GM18519 (cell line): ENCODE data around the gene MTFR1L.

ENCODE experiments used
- ATAC-seq: cut with Tn5 transposase; IDR thresholded peaks from one replicate; pipeline ENCODE4 v1.9.1; 2021; ENCODE audit warnings: mild to moderate bottlenecking, moderate library complexity; ENCODE audit not compliant: unreplicated experiment, low FRiP score

Gene MTFR1L

GRCh38 chr1:25806418-25806817, 13.3 kb upstream of the MTFR1L start:
- ATAC-seq: no peak

- no peak for ATAC-seq
Measured at GRCh38 chr1:25807480-25808390, 12.0 kb upstream of the MTFR1L start.

DNA sequence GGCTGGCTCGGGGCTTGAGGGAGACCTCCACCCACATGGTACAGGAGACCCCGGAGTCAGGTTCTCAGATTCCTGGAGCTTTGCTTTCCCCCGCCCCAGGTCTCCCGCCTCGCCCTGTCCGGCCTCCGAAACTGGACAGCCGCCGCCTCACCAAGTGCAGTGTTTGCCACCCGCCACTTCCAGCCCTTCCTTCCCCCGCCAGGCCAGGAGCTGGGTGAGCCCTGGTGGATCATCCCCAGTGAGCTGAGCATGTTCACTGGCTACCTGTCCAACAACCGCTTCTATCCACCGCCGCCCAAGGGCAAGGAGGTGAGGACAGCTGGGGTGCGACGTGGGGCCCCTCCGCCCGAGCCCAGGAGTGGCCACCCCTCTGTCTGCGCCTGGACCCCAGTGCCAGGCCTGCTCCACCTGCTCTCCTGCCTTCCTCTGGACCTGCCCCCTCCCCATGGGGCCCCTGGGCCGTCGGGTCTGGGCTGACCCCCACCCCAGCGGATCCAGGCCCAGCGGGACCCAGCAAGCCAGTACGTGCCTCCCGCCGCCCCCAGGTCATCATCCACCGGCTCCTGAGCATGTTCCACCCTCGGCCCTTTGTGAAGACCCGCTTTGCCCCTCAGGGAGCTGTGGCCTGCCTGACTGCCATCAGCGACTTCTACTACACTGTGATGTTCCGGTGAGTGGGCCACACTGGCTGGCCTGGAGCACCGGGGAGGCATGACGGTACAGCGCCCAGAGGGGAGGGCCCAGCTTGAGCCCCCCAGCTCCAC, 11.1 kb upstream of the MTFR1L start:
- no peak for ATAC-seq

DNA sequence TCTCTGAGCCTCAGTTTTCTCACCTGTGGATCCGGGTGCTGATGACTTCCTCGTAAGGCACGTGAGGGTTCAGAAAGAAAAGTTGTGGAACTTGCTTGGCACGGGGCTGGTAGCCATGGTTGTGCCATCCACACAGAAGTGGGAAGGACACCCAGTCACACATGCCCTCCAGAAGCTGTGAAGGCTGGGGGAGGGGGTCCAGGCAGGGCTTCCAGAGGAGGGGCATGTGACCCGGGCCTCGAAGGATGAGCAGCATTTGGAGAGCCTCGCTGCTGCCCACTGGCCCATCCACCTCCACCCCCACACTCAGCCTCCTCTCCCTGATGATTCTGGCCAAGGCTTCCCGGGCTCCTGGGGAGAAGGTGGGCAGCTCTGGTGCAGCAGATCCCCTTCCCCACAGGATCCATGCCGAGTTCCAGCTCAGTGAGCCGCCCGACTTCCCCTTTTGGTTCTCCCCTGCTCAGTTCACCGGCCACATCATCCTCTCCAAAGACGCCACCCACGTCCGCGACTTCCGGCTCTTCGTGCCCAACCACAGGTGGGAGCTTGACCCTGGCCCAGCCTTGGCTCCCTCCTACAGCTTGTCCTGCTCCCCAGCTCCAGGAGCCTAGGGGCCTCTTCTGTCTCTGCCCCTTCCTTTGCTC, 10.3 kb upstream of the MTFR1L start:
- ATAC-seq: no peak

- no peak for ATAC-seq
Measured at GRCh38 chr1:25809929-25810328, 9.8 kb upstream of the MTFR1L start.

GRCh38 chr1:25810341-25811299, 9.1 kb upstream of the MTFR1L start:
- ATAC-seq: no peak

DNA sequence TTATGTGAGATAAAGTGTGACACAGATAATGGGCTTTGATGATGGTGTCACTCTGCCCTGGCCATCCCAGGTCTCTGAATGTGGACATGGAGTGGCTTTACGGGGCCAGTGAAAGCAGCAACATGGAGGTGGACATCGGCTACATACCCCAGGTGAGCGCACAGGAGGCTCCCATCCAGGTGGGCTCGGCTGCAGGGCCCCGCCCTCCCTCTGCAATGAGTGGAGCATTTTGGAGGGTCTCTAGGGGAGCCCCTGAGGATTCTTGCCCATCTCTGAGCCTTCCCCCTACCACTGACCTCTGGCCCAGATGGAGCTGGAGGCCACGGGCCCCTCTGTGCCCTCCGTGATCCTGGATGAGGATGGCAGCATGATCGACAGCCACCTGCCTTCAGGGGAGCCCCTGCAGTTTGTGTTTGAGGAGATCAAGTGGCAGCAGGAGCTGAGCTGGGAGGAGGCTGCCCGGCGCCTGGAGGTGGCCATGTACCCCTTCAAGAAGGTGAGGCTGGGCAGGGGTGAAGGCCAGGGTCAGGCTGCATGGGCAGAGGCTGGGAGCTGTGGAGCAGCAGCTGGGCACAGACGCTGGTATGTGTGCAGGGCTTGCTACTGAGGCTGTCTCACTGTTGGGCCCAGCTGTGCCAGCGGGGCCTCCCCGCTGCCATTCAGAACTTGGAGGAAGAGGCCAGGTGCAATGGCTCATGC, 8.2 kb upstream of the MTFR1L start:
- ATAC-seq: no peak

- no peak for ATAC-seq
Measured at GRCh38 chr1:25813071-25813733, 6.6 kb upstream of the MTFR1L start.

DNA sequence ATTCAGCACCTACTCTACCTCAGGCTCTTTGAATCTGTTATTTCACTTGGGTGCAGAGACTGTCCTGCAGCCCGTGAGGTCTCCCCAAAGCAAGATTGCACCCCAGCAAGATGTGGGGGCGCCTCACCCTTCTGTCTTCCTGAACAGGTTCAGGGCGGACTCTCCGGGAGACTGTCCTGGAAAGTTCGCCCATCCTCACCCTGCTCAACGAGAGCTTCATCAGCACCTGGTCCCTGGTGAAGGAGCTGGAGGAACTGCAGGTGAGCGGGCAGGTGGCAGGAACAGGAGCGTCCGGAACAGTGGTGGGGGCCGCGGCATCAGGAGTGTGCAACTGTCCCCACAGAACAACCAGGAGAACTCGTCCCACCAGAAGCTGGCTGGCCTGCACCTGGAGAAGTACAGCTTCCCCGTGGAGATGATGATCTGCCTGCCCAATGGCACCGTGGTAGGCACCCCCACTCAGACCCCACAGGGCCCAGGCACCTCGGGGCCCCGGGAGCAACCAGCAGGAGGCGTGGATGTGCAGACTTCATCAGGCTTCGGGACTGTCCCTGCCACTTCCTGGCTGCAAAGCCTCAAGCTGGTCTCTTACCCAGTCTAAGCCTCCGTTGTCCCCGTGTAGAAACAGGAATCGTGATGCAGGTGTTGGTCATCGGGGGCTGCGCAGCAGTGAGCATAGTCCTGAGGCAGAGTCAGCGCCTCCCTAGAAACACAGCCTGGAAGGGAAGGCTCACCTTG, 5.9 kb upstream of the MTFR1L start:
- ATAC-seq: no peak

DNA sequence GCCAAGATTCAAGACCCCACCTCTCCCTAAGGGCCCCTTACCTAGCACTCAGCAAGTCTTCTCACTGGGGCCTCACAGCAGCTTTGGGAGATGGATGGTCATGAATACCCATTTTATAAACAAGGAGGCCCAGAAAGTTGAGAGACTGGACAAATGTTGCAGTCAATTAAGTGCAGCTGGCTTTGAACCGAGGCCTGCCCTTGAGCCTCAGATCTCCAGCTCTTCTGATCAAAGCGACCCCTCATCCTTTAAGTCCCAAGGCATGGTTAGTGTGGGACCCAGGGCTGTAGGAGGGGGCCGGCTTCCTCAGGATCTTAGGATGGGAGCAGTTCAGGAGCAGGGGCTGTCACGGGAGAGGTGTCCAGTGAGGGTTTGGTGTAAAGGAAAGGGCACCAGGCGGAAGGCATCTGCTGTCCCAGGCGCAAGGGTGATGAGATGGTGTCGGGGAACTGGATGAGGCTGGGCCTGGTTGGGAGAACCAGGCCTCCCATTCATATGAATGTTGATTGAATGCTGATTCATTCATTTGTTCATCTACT, 5.1 kb upstream of the MTFR1L start:
- no peak for ATAC-seq

GRCh38 chr1:25815208-25816111, 4.3 kb upstream of the MTFR1L start:
- no peak for ATAC-seq

DNA sequence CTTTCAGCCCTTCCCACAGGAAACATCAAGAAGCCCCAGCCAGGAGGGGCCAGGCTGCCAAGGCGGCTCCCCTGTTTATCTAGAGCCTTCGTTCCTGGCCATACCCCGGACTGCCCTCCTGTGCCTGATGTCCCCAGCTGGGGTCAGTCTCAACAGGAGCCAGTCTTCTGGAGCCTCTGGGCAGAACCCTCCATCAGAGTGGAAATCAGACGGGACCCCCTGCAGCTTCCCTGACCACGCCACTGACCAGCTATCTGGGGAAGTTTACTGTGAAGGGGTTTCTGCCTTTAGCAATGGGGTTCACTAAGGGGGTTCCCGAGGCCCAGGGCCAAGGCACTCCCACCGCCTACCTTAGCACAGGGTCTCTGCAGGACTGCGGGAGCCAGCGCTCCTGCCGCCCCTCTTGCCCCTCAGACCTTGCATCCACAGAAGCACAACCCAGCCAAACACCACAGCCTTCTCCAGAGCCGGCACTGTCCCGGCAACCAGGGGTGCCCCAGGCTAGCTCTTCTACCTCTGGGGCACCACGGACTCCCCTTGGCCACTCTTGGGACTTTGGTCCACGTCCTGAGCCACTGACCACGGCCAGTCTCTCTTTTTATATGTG, 3.5 kb upstream of the MTFR1L start:
- ATAC-seq: no peak

DNA sequence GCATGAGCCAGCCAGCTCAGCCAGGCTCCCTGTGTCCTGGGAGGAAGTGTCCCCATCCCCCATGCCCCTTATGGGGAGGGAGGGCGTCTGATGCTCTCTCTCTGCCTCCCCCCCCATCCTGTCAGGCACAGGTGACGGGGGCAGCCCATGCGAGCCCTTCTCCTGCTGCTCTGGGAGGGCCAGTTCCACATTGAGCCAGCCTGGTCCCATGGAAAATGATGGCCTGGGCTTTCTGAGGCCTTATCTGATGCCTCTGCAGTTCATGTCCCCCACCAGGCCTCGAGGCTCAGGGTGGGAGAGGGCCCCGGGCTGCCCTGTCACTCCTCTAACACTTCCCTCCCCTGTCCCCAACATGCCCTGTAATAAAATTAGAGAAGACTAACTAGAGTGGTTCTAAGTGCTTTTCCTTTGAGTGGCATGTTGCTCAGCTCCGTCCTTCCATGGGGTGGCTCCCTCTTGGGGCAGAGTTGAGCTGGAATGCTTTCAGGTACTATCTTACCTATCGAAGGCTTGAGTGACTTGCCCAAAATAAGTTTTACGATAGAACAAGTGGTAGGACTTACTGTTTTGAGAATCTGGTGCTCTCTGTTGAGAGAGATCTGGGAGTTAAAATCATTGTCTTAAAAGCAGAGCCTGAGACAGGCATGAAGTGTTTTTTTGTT, 1.8 kb upstream of the MTFR1L start:
- ATAC-seq: no peak

DNA sequence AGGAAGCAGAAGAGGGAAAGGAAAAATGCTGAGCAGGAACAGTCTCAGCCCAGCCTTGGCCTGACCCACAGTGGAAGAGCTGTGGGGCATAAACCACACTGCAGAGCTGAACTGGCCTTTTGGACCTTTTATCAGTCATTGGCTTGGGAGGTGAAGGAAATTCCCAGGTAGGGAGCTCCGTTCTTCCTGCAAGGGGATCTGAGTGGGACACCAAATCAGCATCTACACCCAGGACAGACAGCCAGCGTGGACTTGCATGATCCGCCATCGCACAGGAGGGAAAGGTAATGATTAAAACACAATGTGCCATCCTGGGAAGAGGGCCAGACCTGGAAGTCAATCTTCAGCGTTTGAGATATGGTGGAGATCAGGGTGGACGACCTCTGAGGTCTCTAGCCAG, 1.2 kb upstream of the MTFR1L start:
- no peak for ATAC-seq

GRCh38 chr1:25820247-25821111, 725 bp downstream of the MTFR1L start:
- ATAC-seq: peak; percentile 32
